GM19035 (cell line): ENCODE results near the gene RTL10.

ENCODE experiments used
- ATAC-seq: cut with Tn5 transposase; IDR thresholded peaks from one replicate; pipeline ENCODE4 v1.9.1; 2021; ENCODE audit not compliant: unreplicated experiment

RTL10 gene

DNA sequence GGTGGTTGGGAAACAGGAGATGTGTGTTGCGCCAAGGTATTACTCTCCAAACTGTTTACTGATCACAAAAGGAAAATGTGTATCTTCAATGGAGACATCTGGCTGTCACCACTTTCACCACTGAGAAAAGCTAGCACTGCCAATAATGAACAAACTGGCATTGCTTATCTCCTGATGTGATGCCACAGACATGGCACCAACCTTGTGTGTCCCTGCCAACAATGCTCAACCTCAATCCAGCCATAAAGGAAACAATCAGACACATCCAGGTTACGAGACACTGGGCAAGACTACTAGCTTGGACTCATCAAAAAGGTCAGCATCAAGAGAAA is 28.1 kb downstream of the RTL10 start:
- no peak for ATAC-seq

DNA sequence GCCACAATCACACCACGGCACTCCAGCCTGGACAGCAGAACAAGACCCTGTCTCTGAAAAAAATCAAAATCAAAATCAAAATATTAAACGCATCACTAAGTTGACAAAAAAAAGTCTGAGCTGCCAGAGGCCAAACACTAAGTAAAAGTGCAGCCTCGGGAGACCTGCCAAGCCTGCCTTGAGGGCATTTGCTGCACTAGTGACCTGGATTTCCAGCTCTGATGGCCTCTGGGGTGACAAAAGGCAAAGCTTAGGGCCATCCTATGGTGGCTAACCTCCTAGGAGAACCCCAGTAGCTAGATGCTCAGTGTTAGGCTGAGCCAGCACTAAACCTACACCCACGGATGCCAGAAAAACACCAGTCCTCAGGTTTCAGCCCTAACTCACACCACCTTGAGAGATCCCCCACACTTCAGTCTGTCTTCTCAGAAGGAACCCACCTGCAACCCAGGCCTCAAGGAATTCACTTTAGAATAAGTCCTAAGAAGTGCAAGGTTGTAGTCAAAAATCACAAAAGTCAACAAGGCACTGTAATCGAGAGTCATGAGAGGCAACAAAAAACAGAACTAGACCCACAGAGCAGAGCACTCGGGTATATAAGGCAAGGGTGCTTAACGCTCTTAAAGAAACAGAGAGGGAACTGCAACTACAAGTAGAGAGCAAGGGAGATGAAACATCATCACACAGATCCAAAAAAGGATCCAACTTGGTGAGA is 28.6 kb downstream of the RTL10 start:
- ATAC-seq = no peak

DNA sequence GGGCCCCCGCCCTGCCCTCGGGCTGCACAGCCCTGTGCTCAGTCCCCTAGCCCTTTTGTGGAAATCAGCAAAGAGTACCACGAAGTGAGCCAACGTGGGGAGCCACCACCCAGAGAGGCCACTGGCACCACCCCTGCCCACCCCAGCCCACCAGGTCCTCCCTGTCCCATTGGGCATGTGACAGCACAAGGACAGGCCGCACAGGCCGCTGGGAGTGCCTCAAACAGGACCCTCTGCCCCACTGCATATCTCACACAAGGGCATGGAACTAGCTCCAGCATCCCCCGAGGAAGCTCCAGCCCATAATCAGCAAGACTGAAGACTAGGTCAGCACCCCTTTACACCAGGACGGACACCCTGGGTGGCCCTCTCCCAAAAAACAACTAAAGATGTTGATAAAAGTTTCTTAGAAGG is 29.7 kb downstream of the RTL10 start:
- no peak for ATAC-seq

DNA sequence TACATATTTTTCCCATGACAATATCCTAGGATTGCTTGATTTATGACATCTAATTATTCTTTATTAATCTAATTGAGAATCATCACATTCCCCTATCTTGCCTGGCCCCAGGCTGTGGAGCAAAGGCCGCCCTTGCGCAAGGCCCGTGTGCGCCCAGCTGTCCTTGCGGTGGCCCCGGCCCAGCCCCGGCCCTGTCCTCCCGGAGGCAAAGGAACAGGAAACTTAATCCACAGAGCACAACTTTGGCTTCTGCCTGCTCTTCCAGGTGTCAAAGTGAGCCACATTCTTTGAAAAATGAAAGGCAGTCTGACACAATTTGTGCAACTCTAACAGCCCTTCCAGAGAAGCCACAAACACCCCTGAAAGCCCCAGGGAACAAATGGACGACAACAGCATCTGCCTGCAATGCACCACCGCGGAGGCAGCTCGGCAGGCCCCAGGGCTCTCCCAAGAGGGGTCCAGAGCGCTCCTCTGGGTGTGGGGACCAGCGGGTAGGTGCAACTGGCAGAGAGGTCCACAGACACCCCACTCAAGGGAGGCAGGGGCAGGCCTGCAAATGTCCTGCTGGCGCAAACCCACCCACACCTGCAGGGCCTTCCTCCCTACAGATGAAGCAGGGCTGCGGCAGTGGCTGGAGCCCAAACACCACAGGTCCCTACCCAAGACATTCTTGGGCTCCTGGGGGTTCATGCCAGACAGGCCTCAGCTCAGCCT is 30.3 kb downstream of the RTL10 start:
- ATAC-seq = no peak

DNA sequence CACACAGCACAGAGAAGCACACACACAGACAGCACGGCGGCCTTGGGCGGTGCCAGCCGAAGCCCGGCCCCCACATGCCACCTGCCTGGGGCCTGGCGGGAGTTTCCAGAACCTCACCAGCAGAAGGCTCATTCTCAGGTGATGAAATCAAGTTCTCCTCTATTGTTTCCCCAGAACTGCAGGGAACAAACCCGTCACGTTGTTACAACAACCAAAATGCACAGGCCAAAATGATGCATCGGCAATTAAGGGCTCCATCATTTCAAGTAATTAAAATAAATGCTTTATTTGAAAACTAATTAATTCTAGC is 30.8 kb downstream of the RTL10 start:
- no peak for ATAC-seq

DNA sequence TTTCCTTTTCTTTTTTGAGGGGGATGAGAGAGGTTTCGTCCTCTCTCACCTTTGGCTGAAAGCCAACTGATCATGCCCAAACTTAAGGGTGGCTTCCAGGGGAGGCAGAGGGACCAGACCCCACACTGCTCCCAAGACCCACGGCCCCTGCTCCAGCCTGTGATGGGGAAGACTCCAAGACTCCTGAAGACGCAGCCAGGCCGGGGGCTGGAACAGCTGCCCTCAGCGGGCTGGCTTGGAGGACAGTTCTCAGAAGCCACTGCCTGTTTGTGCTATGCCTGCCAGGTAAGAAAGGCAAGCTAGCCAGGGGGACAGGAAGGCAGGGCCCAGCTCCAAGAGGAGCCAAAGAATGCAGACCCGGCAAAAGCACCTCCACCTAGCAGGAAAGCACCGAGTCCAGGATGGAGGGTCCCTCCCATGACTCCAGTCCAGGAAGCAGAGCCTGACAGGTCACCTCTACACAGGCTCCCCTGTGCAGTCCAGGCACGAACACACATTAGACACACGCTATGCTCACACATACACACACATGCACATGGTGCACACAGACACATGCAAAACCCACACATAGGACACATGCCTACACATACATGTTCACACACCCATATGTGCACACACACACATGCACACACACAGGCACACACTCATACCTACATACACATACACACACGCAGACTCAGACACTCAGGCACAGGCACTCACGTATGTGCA is 31.3 kb downstream of the RTL10 start:
- ATAC-seq = no peak

DNA sequence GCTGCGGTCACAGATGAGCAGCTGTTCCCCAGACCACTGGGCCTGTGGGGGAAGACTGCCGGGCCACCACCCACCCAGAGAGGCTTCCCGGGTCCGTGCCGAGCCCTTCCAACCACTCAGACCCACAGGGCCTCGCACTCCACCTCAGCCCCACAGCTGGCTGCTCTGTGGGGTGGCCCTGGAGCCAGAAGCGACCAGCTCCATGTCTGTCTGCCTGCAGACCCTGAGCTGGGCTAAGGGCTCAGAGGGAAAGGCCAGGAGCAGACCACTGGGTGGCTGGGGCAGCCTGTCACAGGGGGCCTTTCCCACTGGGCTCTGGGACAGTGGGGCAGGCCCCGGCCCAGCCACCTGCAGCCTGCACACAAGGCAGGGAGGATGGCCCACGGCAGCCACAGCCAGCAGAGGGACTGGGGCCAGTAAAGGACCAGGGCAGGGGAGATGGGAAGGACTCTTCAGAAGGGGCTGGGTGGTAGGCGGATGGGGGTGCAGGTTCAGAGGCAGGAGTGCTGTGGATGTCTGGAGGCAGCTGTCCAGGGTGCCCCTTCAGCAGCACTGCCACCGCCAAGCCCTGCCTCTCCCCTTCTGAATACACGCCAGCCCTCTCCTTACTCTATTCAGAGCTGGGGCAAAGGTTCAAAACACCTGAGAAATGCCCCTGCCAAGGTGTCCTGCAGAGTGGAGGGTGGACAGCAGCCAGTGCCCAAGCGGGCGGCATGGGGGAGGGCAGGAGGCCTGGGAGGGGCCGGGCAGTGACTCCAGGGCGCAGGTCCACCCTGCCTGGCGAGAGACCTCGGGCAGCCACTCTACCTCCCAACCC is 32.2 kb downstream of the RTL10 start:
- ATAC-seq = no peak

DNA sequence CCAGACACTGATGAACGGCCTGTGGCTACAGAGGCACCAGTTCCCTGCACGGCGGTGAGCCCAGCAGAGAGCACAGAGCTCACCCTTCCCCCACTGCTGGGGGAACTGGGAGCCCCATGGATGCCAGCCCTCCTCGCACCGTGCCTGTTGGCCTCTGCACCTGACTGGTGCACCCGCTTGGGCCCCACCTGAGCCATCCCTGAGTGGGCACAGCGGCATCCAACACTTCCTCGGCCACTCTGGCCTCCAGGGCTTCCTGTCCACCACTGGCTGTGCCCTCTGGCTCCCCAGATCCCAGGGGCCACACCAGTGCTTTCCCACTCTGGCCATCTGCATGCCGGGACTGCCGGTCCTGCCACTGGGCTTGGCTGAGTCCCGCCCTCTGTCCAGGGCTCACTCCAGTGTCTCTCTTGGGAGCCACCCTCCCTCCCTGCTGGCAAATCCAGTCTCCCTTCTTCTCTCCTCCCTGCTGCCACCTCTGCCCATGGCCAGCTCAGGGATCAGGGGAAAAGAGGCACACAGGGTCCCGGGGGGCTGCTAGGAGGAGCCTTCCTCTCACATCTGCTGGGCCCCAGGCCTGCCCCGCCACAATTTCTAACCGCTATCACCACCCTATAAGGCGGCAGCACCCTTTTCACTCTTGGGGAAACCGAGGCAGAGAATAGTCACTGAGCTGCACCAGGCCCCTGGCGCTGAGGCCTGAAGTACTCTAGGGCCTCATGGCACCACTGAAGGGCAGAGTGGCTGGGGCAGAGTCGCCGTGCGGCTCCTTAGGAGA is 33.0 kb downstream of the RTL10 start:
- ATAC-seq = no peak

DNA sequence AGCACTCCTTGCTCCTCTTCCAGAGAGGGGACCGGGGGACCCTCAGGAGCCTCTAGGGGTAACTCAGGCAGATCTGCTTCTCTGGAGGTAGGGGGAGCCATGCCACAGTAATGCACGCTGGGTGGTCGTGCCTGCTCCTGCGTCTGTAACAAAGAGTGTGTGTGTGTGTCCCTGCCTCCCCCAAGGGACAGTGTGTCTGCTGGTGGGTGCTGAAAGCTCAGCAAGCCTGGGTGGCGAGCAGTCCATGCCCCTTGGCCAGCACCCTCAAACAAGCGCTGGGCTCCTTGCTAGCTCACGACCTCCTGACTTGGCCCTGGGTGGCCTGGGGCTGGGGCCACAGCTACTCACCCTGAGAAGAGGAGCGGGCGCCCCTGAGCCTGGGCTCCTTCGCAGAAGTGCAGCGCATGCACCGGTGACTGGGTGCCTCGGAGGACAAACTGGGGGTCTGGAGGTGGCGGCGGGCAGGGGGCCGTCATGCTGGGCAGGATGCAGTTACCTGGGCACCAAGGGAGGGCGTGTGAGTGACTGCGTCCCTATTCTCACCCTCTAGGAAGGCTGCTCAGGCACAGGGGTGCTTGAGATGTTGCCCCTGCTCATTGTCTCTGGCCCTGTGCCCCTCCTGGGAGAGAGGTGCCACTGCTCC is 33.7 kb downstream of the RTL10 start:
- ATAC-seq = no peak

DNA sequence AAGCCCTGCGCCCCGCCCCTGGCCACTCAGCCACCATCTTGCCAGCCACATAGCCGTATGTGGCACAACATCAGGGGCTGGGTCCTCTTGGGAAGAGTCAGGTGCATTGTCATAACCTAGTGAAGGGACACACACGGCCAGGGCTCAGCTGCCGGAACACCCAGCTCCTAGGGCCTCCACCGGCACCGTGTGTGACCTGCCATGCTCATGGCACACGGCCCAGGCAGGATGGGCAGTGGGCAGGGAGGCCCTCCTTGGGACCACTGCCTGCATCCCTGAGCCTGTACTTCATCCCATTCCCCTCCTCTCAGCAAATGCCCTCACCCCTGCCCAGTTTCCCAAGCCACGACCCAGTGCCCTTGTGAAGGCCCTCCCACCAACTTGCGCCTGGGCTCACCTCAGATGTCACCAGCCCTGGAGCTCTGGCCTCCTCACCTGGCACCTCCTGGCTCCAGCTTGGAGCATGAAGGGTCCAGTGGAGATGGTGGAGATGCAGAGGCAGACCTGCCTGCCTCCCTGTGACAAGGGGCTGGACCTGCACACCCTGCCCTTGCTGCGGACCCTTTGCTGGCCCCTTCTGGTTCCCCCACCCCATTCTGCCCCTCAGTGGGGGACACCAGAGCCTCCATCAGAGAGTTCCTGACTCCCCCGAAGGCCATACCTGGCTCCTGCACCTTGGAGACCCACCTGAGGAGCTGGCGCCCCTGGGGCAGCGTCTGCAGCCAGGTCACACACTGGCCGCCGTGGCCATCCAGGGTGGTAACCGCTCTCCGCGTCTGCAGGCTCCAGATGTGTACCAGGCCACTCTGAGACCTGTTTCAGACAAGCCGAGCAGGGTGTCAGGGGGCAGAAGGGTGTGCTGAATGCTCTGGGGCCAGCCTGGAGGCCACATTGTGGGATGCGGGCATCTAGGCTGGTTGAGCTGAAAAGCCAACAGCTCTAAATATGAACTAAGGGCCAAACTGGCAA is 34.5 kb downstream of the RTL10 start:
- ATAC-seq = no peak

DNA sequence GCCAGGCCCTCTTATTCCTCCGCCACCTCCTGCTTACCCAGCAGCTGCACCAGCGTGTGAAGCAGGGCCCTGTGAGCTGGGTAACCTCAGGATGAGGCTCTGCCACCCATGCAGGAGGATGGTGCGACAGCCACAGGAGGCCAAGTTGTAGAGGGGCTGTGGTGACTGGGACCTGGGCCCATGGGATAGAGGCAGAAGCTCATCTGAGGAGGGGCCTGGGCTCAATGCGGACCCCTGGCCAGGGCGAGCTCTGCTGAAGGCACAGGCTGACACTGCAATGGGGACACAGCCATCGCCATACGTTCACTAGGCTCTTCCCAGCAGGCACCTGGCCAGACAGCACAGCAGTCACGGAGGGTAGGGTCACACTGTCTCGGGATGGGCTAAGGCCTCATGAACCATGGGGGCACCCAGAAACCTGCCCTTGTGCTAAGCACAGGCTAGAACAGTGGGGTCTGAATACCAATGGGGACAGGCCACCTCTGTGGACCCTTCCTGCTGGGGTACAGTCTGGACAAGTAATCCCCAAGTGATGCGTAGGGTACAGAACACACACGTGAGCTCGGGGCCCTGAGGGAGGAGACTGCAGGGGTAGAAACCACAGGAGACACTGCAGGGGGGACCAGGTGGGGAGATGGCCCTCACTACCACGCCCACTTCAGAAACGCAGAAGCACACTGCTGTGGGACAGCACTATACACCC is 35.3 kb downstream of the RTL10 start:
- ATAC-seq = no peak

DNA sequence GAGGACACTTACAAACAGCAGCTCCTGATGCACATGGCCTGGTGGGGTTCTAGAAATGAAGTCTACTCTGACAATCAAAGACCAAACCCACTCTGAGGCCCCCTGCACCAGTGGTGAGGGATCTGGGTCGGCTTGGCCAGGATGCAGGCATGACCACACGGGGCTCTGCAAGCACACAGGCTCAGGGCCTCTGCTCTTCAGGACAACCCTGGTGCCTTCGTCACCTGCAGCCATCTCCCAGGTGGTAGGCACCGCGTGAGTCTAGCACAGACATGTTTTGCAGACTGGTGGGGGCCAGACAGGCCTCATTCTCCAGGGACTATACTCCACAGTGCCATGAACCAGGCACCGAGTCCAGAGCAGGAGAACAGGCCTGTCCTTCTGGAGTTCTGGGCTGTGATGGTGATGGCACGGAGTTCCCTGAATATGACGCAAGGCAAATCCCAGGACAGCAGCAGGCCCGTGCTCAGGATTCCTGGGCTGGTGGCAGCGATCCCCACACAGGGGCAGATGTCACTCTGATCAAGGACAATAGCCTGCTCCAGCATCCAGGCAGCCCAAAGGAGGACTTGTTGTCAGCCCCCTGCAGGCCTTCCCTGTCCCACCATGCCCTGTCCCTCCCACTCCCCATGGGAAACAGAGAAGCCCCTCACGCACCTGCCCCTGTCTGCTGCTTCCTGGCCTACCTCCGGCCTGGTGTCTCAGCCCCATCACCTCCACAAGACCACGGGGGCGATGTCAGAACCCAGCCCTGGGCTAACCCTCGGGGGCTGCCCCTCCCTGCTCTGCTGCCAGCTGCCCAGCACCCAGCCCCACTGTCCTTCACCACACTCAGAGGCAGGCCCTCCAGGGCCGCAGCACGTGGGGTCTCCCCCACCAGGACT is 36.1 kb downstream of the RTL10 start:
- ATAC-seq = no peak

DNA sequence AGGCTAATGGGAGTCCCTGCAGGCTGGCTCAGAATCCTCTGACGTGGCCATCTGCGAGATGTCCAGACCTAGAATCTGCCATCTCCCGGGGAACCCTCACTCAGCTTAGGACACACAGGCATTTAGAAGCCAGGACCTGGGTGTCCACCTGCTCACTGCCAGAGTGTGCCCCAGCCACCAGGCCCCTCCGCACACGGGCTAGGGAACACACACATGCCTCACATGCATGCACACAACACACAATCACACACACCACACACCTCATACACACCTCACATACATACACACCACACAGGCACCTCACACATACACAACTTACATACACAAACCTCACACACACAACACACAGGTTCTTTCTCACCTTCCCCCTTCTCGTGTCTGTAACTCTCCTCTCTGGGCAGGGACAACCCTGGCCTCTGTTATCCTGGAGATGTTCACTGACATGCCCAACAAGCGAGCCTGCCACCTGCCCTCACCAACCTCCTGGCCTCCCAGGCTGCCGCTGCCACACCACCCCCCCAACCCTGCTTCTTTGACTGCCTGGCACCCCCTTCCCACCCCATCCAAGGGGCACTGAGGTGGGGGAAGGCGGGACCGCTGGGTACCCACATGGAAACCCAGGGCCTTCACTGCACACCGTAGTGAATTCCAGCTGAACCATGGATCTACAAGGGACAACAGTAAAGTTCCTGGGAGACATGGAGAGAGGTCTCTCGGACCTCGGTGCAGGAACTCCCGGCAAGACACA is 38.1 kb downstream of the RTL10 start:
- no peak for ATAC-seq

DNA sequence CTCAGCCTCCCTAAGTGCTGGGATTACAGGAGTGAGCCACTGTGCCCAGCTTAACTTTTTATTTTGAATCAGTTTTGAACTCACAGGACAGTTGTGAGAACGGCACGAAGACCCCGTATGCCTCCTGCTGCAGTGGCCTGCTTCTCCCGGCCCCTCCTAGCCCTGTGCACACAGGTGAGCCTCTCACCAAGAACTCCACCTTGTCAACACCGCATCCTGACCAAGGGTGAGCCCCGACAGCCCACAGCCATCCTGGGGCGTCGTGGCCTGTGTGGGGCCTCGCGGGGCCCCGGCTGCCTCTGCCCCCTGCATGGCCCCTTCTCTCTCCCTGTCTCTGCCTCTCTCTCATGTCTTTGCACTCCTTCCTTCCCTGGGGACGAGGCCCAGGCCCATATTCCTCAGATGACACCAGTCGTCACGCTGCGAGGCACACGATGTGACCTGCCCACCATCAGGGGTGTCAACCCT is 38.8 kb downstream of the RTL10 start:
- no peak for ATAC-seq

DNA sequence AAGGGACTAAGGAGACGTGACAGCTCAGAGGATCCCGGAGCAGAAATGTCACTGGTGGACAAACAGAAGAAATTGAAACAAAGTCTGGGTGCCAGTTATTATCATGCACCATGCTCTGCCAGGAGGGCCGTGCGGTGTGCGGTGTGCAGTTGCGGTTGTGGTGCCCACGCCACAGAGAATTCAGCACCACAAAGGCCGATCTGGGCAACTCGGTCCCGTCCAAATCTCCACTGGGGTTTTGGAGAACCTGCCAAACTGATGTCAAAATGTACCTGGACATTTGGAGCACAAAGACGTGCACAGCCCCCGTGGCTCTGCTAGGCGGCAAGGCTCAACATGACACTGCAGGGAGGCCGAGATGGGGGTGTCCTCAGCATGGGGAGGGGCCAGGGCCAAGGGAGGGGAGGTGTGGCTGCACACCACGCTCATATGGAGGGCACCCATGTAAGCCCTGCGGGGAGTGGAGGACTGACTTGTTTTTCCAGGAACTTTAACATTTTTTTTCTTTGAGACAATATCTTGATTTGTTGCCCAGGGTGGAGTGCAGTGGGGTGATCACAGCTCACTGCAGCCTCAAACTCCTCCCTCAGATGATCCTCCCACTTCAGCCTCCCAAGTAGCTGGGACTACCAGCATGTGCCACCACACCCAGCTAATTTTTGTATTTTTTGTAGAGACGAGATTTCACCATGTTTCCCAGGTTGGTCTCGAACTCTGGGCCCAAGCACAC is 39.4 kb downstream of the RTL10 start:
- ATAC-seq = no peak

DNA sequence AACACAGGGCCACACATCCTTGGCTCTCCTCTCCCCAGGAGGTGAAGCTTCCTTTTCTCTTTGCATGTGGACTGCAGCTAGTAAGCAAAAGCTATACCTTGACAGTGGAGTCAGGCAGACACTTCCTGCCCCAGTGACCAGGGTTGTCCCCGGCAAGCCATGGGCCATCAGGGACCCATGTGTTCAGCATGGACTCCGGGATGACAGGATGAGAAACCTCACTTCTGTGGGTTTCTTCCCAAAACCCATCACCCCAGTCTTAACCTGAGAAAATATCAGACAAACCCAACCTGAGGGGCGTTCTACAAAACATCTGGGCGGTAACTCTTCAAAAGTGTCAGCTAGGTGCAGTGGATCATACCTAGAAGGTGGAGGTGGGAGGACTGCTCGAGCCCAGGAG is 40.2 kb downstream of the RTL10 start:
- ATAC-seq = no peak
